Panc1 (cell line): ENCODE data around the gene FLOT2. TPM values are rescaled to one million over a fixed set of nuclear protein-coding genes. Genes with fewer than 3 reads are reported as not detected.

ENCODE experiments used
- ATAC-seq: fragments of 200-7000 bp; cut with Tn5 transposase; 2 replicates; pipeline ENCODE4 v1.9.1; 2020; ENCODE audit warnings: mild to moderate bottlenecking, moderate library complexity
- BruUV-seq: library from RNA; stranded (reverse); fragments of 400-500 nt; replicated peaks from 2 replicates; lab custom pipeline; 2021; lab: Mats Ljungman, UMichigan
- CTCF ChIA-PET: fragments of 300-600 bp; sonication (Branson Sonifier 250); formaldehyde crosslinking; loops from one replicate; lab custom pipeline; 2022; ENCODE audit warnings: antibody characterized with exemption; lab: Charles Lee
- POLR2A ChIA-PET: fragments of 300-600 bp; sonication (Branson Sonifier 250); formaldehyde crosslinking; loops from one replicate; lab custom pipeline; 2022; ENCODE audit warnings: antibody characterized with exemption; lab: Charles Lee
- DNase-seq: peaks from one replicate; pipeline ENCODE4 v3.0.0-alpha.2; 2010; ENCODE audit warnings: low read depth, low spot score
- H3K27ac ChIP-seq: 2 replicates; pipeline ENCODE4 v1.5.1; 2011; ENCODE audit warnings: mild to moderate bottlenecking, low read length, inconsistent platforms
- H3K27me3 ChIP-seq: fragments of 200-500 bp; sonication (Bioruptor generic); 2 replicates; pipeline ENCODE4 v1.6.0; 2014; ENCODE audit warnings: low read length, inconsistent platforms; ENCODE audit not compliant: control insufficient read depth, insufficient read depth
- H3K36me3 ChIP-seq: fragments of 200-500 bp; sonication (Bioruptor generic); 2 replicates; pipeline ENCODE4 v1.5.1; 2014; ENCODE audit warnings: inconsistent platforms, mild to moderate bottlenecking, low read length, moderate library complexity; ENCODE audit not compliant: control insufficient read depth, insufficient read depth
- H3K4me1 ChIP-seq: 2 replicates; pipeline ENCODE4 v1.5.1; 2011; ENCODE audit warnings: inconsistent platforms, mild to moderate bottlenecking, low read length, moderate library complexity; ENCODE audit not compliant: control insufficient read depth, insufficient read depth
- H3K4me3 ChIP-seq, 2 experiments: 2 replicates each; pipeline ENCODE4 v1.5.1; 2011 to 2012; ENCODE audit warnings: low read depth in 2 of 2, low read length in 2 of 2, mild to moderate bottlenecking in 2 of 2, inconsistent platforms in 1 of 2, moderate library complexity in 1 of 2
- H3K9me3 ChIP-seq: fragments of 200-500 bp; sonication (Bioruptor generic); 2 replicates; pipeline ENCODE4 v1.5.1; 2014; ENCODE audit warnings: low read depth, mild to moderate bottlenecking, inconsistent platforms, low read length, moderate library complexity; ENCODE audit not compliant: control insufficient read depth, insufficient read depth
- POLR2AphosphoS5 ChIP-seq: IDR thresholded peaks from 2 replicates; pipeline ENCODE4 v1.6.1; 2012; ENCODE audit warnings: mild to moderate bottlenecking, low read depth, low read length, moderate library complexity
- SIN3A ChIP-seq: IDR thresholded peaks from 2 replicates; pipeline ENCODE4 v1.6.1; 2012; ENCODE audit warnings: low read depth, mild to moderate bottlenecking, low read length, moderate library complexity, borderline replicate concordance; ENCODE audit not compliant: insufficient read depth
- TCF7L2 ChIP-seq: IDR thresholded peaks from 2 replicates; pipeline ENCODE4 v1.6.1; 2011; ENCODE audit warnings: mild to moderate bottlenecking, low read depth, low read length, inconsistent platforms
- in situ Hi-C: cut with HindIII; loops from 2 replicates; pipeline ENCODE4 v1.10.0; 2016; ENCODE audit warnings: low sequenced_read_pairs, low pct_unique_long_range_greater_than_20kb
- intact Hi-C: fragments of 100-400 bp; cut with micrococcal nuclease; formaldehyde crosslinking; loops from one replicate; pipeline ENCODE4 v1.10.0; 2022; ENCODE audit not compliant: unreplicated experiment
- total RNA-seq: library from RNA; stranded (reverse); gene quantifications from one replicate; pipeline ENCODE4 v1.2.1, GENCODE V29; 2021; ENCODE audit not compliant: unreplicated experiment
- TF ChIP-seq, protein P1 (sequence below), 2 experiments: IDR thresholded peaks; 2 replicates each; pipeline ENCODE4 v1.6.1; 2011 to 2012; ENCODE audit warnings: low read depth in 2 of 2, control low read depth in 1 of 2, low read length in 1 of 2, mild to moderate bottlenecking in 1 of 2, moderate library complexity in 1 of 2; ENCODE audit not compliant: insufficient read depth in 1 of 2
- TF ChIP-seq, protein P2 (sequence below): fragments of 450-650 bp; IDR thresholded peaks from 2 replicates; pipeline ENCODE4 v1.5.1; 2017; ENCODE audit warnings: mild to moderate bottlenecking

Gene FLOT2
- total RNA-seq, 1 experiment from 2014 or later, result 110 TPM

DNA sequence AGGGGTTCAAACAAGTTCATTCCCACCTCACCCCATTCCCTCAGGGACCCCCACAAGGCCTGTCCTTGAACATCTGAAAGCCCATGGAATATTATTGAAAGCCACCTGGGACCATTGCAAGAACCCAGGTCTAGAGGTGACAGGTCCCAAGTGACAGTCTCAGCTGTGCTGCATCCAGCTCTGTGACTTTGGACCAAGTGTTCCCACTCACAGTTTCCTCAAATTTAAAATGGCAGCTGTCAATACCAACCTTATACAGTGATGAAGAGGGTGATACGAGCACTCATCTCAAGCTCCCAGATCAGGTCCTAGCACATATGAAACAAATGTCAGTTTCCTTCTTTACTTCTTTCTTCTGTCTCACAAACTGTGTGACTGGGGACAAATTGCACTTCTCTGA lies 33.6 kb downstream of the FLOT2 start:
- no peaks in the 10 kb centered on the region for H3K27me3 ChIP-seq
- no TSS peak for BruUV-seq
- DNase-seq (no peak), ATAC-seq (no peak)
- in situ Hi-C loops (no loop called here), intact Hi-C loops (no loop called here)
- TF ChIP-seq TCF7L2 (no peak), SIN3A (no peak), POLR2AphosphoS5 (no peak)
- TF ChIP-seq, protein P1, sequence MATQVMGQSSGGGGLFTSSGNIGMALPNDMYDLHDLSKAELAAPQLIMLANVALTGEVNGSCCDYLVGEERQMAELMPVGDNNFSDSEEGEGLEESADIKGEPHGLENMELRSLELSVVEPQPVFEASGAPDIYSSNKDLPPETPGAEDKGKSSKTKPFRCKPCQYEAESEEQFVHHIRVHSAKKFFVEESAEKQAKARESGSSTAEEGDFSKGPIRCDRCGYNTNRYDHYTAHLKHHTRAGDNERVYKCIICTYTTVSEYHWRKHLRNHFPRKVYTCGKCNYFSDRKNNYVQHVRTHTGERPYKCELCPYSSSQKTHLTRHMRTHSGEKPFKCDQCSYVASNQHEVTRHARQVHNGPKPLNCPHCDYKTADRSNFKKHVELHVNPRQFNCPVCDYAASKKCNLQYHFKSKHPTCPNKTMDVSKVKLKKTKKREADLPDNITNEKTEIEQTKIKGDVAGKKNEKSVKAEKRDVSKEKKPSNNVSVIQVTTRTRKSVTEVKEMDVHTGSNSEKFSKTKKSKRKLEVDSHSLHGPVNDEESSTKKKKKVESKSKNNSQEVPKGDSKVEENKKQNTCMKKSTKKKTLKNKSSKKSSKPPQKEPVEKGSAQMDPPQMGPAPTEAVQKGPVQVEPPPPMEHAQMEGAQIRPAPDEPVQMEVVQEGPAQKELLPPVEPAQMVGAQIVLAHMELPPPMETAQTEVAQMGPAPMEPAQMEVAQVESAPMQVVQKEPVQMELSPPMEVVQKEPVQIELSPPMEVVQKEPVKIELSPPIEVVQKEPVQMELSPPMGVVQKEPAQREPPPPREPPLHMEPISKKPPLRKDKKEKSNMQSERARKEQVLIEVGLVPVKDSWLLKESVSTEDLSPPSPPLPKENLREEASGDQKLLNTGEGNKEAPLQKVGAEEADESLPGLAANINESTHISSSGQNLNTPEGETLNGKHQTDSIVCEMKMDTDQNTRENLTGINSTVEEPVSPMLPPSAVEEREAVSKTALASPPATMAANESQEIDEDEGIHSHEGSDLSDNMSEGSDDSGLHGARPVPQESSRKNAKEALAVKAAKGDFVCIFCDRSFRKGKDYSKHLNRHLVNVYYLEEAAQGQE (IDR thresholded peaks at IDR 0.05; ENCODE audit: insufficient read depth in 1 of 2, low read depth in 2 of 2, low read length in 1 of 2), result no peak
- ChIA-PET POLR2A (no interaction called here), CTCF (no interaction called here)
- no peak overlapping the region for H3K27ac ChIP-seq
- H3K36me3 ChIP-seq, result no peaks in the 10 kb centered on the region
- no peaks in the 10 kb centered on the region for H3K4me1 ChIP-seq
- no peaks in the 10 kb centered on the region for H3K9me3 ChIP-seq
- no peak overlapping the region for H3K4me3 ChIP-seq

DNA sequence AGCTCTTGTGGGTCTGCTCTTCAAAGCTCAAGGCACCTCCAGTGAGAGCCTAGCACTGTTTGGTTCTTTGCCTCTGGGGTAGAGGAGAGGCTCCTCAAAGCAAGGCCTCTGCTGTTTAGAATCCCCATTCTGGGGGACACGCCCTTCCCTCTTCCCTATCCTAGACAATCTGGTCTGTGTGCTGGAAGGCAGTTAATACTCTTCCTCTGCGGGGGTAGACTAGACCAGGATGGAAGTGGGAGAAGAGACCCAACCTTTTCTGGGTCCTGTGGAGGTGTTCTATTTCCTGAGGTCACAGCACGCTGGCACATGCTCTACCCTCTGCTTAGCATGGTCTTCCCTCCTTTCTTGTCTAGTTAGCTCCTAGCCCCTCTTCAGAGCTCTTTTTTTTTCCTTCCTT lies 35.0 kb downstream of the FLOT2 start:
- BruUV-seq, result no TSS peak
- H3K9me3 ChIP-seq, result no peaks in the 10 kb centered on the region
- intact Hi-C loops (no loop called here), in situ Hi-C loops (no loop called here)
- ChIA-PET POLR2A (no interaction called here), CTCF (no interaction called here)
- DNase-seq (no peak), ATAC-seq (no peak)
- no peaks in the 10 kb centered on the region for H3K27me3 ChIP-seq
- H3K4me3 ChIP-seq, result no peak overlapping the region
- H3K4me1 ChIP-seq, result no peaks in the 10 kb centered on the region
- 0 out of 2 replicates have a peak, but pooled peaks cover 4% of the 10 kb centered on the region for H3K36me3 ChIP-seq
- no peak overlapping the region for H3K27ac ChIP-seq
- TF ChIP-seq, protein P2, sequence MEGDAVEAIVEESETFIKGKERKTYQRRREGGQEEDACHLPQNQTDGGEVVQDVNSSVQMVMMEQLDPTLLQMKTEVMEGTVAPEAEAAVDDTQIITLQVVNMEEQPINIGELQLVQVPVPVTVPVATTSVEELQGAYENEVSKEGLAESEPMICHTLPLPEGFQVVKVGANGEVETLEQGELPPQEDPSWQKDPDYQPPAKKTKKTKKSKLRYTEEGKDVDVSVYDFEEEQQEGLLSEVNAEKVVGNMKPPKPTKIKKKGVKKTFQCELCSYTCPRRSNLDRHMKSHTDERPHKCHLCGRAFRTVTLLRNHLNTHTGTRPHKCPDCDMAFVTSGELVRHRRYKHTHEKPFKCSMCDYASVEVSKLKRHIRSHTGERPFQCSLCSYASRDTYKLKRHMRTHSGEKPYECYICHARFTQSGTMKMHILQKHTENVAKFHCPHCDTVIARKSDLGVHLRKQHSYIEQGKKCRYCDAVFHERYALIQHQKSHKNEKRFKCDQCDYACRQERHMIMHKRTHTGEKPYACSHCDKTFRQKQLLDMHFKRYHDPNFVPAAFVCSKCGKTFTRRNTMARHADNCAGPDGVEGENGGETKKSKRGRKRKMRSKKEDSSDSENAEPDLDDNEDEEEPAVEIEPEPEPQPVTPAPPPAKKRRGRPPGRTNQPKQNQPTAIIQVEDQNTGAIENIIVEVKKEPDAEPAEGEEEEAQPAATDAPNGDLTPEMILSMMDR, result no peak
- TF ChIP-seq POLR2AphosphoS5, result no peak
- TF ChIP-seq SIN3A, result no peak
- TF ChIP-seq, protein P1 (IDR thresholded peaks at IDR 0.05; ENCODE audit: insufficient read depth in 1 of 2, low read depth in 2 of 2, low read length in 1 of 2), result no peak
- TF ChIP-seq TCF7L2, result no peak
